H1 (cell line): ENCODE data around the gene MPDZ. TPM values are rescaled to one million over a fixed set of nuclear protein-coding genes. Genes with fewer than 3 reads are reported as not detected.

Experiments used
- CTCF ChIA-PET: fragments of 300-600 bp; sonication (Branson Sonifier 250); formaldehyde crosslinking; loops from one replicate; lab custom pipeline; 2021; ENCODE audit not compliant: partially characterized antibody; lab: Charles Lee
- POLR2A ChIA-PET: fragments of 300-600 bp; sonication (Branson Sonifier 250); formaldehyde crosslinking; loops from one replicate; lab custom pipeline; 2021; ENCODE audit warnings: inconsistent platforms; ENCODE audit not compliant: partially characterized antibody; lab: Charles Lee
- DNase-seq, 2 experiments: peaks; one replicate each; pipeline versions ENCODE4 v3.0.0 to v3.0.0-alpha.2; 2010 to 2022; ENCODE audit warnings: low spot score in 2 of 2, low read depth in 1 of 2, mixed read lengths in 1 of 2
- FAIRE-seq: peaks from 2 replicates; lab custom pipeline; 2011; peaks lifted over from hg19 to GRCh38; lab: Jason Lieb, UNC
- H2AFZ ChIP-seq: 2 replicates; pipeline ENCODE4 v1.8.1; 2012; ENCODE audit warnings: low read length, inconsistent platforms
- H2AK5ac ChIP-seq: 2 replicates; pipeline ENCODE4 v1.6.1; 2013; ENCODE audit warnings: low read depth, low read length
- H2BK120ac ChIP-seq: replicated peaks from 2 replicates; pipeline ENCODE3; 2013; ENCODE audit warnings: low read depth, low read length, inconsistent platforms
- H2BK12ac ChIP-seq: 2 replicates; pipeline ENCODE4 v1.6.1; 2013; ENCODE audit warnings: low read depth, low read length
- H2BK15ac ChIP-seq: 2 replicates; pipeline ENCODE4 v1.6.1; 2013; ENCODE audit warnings: low read length
- H2BK20ac ChIP-seq: 2 replicates; pipeline ENCODE4 v1.6.1; 2013; ENCODE audit warnings: low read length
- H2BK5ac ChIP-seq: 2 replicates; pipeline ENCODE4 v1.6.1; 2013; ENCODE audit warnings: low read depth, low read length
- H3K14ac ChIP-seq: 2 replicates; pipeline ENCODE4 v1.6.1; 2013; ENCODE audit warnings: inconsistent platforms; ENCODE audit not compliant: insufficient read length
- H3K18ac ChIP-seq: 2 replicates; pipeline ENCODE4 v1.6.1; 2013; ENCODE audit warnings: low read length; ENCODE audit errors: extremely low read depth
- H3K23ac ChIP-seq: 2 replicates; pipeline ENCODE4 v1.6.1; 2013; ENCODE audit warnings: inconsistent platforms; ENCODE audit not compliant: insufficient read length
- H3K23me2 ChIP-seq: 2 replicates; pipeline ENCODE4 v1.6.1; 2013; ENCODE audit warnings: low read depth, low read length
- H3K27ac ChIP-seq: 2 replicates; pipeline ENCODE4 v1.6.1; 2011; ENCODE audit warnings: low read depth, low read length, inconsistent platforms
- H3K27me3 ChIP-seq, 4 experiments: replicated peaks in 1 of 4; 1 replicate in 1 of 4; 2 replicates in 3 of 4; pipeline versions ENCODE4 v1.6.1 to v1.8.1; 2011 to 2013; ENCODE audit warnings: low read length in 3 of 4, mild to moderate bottlenecking in 3 of 4, inconsistent platforms in 2 of 4, mixed read lengths in 2 of 4, moderate library complexity in 1 of 4; ENCODE audit not compliant: control insufficient read depth in 3 of 4, insufficient read depth in 3 of 4; ENCODE audit errors: extremely low read depth in 1 of 4
- H3K36me3 ChIP-seq, 4 experiments: 2 replicates each; pipeline versions ENCODE4 v1.6.1 to v1.8.1; 2011 to 2013; ENCODE audit warnings: mild to moderate bottlenecking in 4 of 4, low read length in 3 of 4, moderate library complexity in 2 of 4, control low read depth in 1 of 4, inconsistent platforms in 1 of 4; ENCODE audit not compliant: insufficient read depth in 4 of 4, control insufficient read depth in 2 of 4
- H3K4ac ChIP-seq: replicated peaks from 2 replicates; pipeline ENCODE3; 2013; ENCODE audit warnings: low read length, low read depth, mixed read lengths, inconsistent platforms; ENCODE audit not compliant: insufficient read length
- H3K4me1 ChIP-seq, 4 experiments: replicated peaks in 1 of 4; 1 replicate in 1 of 4; 2 replicates in 3 of 4; pipeline versions ENCODE4 v1.6.1 to v1.8.1; 2011 to 2013; ENCODE audit warnings: low read length in 3 of 4, inconsistent platforms in 2 of 4, mixed read lengths in 1 of 4; ENCODE audit not compliant: insufficient read depth in 4 of 4, control insufficient read depth in 3 of 4
- H3K4me2 ChIP-seq, 2 experiments: 2 replicates each; pipeline versions ENCODE4 v1.6.1 to v1.8.1; 2011 to 2013; ENCODE audit warnings: low read depth in 2 of 2, low read length in 2 of 2, control low read depth in 1 of 2, inconsistent platforms in 1 of 2, mild to moderate bottlenecking in 1 of 2; ENCODE audit not compliant: insufficient read depth in 1 of 2
- H3K4me3 ChIP-seq, 4 experiments: fragments of 200-600, 300-600 bp in 1 of 4; sonication (generic), shearing (Covaris generic), sonication (Bioruptor Twin) in 1 of 4; 2 replicates each; pipeline versions ENCODE4 v1.5.1 to v1.8.1; 2011 to 2016; ENCODE audit warnings: low read length in 4 of 4, low read depth in 3 of 4, control low read depth in 2 of 4, inconsistent platforms in 2 of 4, mild to moderate bottlenecking in 2 of 4, mixed read lengths in 1 of 4, moderate library complexity in 1 of 4; ENCODE audit not compliant: insufficient read depth in 2 of 4; ENCODE audit errors: extremely low read depth in 1 of 4
- H3K56ac ChIP-seq: replicated peaks from 2 replicates; pipeline ENCODE3; 2013; ENCODE audit warnings: low read depth, mild to moderate bottlenecking, mixed read lengths, low read length, inconsistent platforms; ENCODE audit not compliant: insufficient read length
- H3K79me1 ChIP-seq: 2 replicates; pipeline ENCODE4 v1.6.1; 2013; ENCODE audit warnings: low read depth, low read length, control low read depth
- H3K79me2 ChIP-seq, 2 experiments: 2 replicates each; pipeline versions ENCODE4 v1.6.1 to v1.8.1; 2012 to 2013; ENCODE audit warnings: low read length in 2 of 2, mild to moderate bottlenecking in 2 of 2, inconsistent platforms in 1 of 2; ENCODE audit not compliant: insufficient read depth in 2 of 2, control insufficient read depth in 1 of 2
- H3K9ac ChIP-seq, 4 experiments: replicated peaks in 1 of 4; 1 replicate in 1 of 4; 2 replicates in 3 of 4; pipeline versions ENCODE4 v1.6.1 to v1.8.1; 2011 to 2013; ENCODE audit warnings: low read depth in 3 of 4, low read length in 3 of 4, control low read depth in 2 of 4, mild to moderate bottlenecking in 2 of 4, moderate library complexity in 2 of 4, inconsistent platforms in 1 of 4; ENCODE audit errors: extremely low read depth in 1 of 4
- H3K9me3 ChIP-seq, 2 experiments: 2 replicates each; pipeline versions ENCODE4 v1.6.1 to v1.8.1; 2012 to 2013; ENCODE audit warnings: mild to moderate bottlenecking in 2 of 2, moderate library complexity in 2 of 2, control low read depth in 1 of 2, inconsistent platforms in 1 of 2, low read depth in 1 of 2, low read length in 1 of 2, mixed read lengths in 1 of 2; ENCODE audit not compliant: insufficient read depth in 2 of 2
- H4K20me1 ChIP-seq, 2 experiments: replicated peaks in 1 of 2; 2 replicates each; pipeline versions ENCODE3 to v1.8.1; 2011 to 2013; ENCODE audit warnings: inconsistent platforms in 2 of 2, low read length in 2 of 2, mild to moderate bottlenecking in 1 of 2; ENCODE audit not compliant: insufficient read depth in 2 of 2, control insufficient read depth in 1 of 2
- H4K5ac ChIP-seq: 2 replicates; pipeline ENCODE4 v1.6.1; 2013; ENCODE audit warnings: low read length, low read depth, mixed read lengths, inconsistent platforms; ENCODE audit not compliant: insufficient read length
- H4K8ac ChIP-seq: 2 replicates; pipeline ENCODE4 v1.8.0; 2013; ENCODE audit warnings: mild to moderate bottlenecking, moderate library complexity, low read length, inconsistent platforms; ENCODE audit not compliant: insufficient read depth; ENCODE audit errors: extremely low read depth
- H4K91ac ChIP-seq: replicated peaks from 2 replicates; pipeline ENCODE3; 2013; ENCODE audit warnings: low read length, mixed read lengths, inconsistent platforms; ENCODE audit not compliant: insufficient read length
- CBX8 ChIP-seq: fragments of 300-800, 300-1000 bp; sonication (generic); IDR thresholded peaks from 2 replicates; pipeline ENCODE4 v1.7.1; 2016; ENCODE audit warnings: low read depth, low read length, borderline replicate concordance
- CTBP2 ChIP-seq: IDR thresholded peaks from 2 replicates; pipeline ENCODE4 v1.7.0; 2011; ENCODE audit warnings: borderline replicate concordance, mild to moderate bottlenecking, moderate library complexity, mixed read lengths, low read length; ENCODE audit not compliant: insufficient read depth, insufficient read length
- E2F6 ChIP-seq: IDR thresholded peaks from 2 replicates; pipeline ENCODE4 v1.6.1; 2012; ENCODE audit warnings: inconsistent platforms
- HDAC2 ChIP-seq, 2 experiments: fragments of 300-600 bp in 1 of 2; sonication (generic) in 1 of 2; IDR thresholded peaks; 2 replicates each; pipeline ENCODE4 v1.6.1; 2011 to 2012; ENCODE audit warnings: low read depth in 2 of 2, low read length in 2 of 2, mild to moderate bottlenecking in 2 of 2, moderate library complexity in 2 of 2, borderline replicate concordance in 1 of 2, inconsistent platforms in 1 of 2
- NANOG ChIP-seq: IDR thresholded peaks from 2 replicates; pipeline ENCODE4 v1.6.1; 2011; ENCODE audit warnings: low read length, low read depth, mild to moderate bottlenecking, inconsistent platforms; ENCODE audit not compliant: insufficient read depth, poor library complexity, severe bottlenecking
- NRF1 ChIP-seq: IDR thresholded peaks from 2 replicates; pipeline ENCODE4 v1.6.1; 2011; ENCODE audit warnings: mild to moderate bottlenecking, low read depth, low read length, improper control_type of control experiment
- POLR2A ChIP-seq, 2 experiments: IDR thresholded peaks; 1 replicate in 1 of 2; 2 replicates in 1 of 2; pipeline ENCODE4 v1.6.1; 2011; ENCODE audit warnings: low read depth in 2 of 2, low read length in 2 of 2, mild to moderate bottlenecking in 2 of 2; ENCODE audit errors: control extremely low read depth in 1 of 2
- RXRA ChIP-seq: IDR thresholded peaks from 2 replicates; pipeline ENCODE4 v1.6.1; 2011; ENCODE audit warnings: low read depth, mild to moderate bottlenecking, low read length, moderate library complexity; ENCODE audit not compliant: insufficient read depth
- SIRT6 ChIP-seq: IDR thresholded peaks from one replicate; pipeline ENCODE4 v1.7.1; 2012; ENCODE audit warnings: low read length, inconsistent platforms
- SIX5 ChIP-seq: IDR thresholded peaks from 2 replicates; pipeline ENCODE4 v1.6.1; 2011; ENCODE audit warnings: mild to moderate bottlenecking, low read depth, low read length
- TAF7 ChIP-seq: optimal IDR thresholded peaks from 2 replicates; pipeline ENCODE3; 2011; ENCODE audit warnings: low read depth, mild to moderate bottlenecking, inconsistent platforms, low read length, moderate library complexity, borderline replicate concordance
- TCF12 ChIP-seq: IDR thresholded peaks from 2 replicates; pipeline ENCODE4 v1.6.1; 2011; ENCODE audit warnings: low read depth, mild to moderate bottlenecking, low read length
- TEAD4 ChIP-seq: IDR thresholded peaks from 2 replicates; pipeline ENCODE4 v1.6.1; 2012; ENCODE audit warnings: low read depth, low read length, inconsistent platforms, mixed read lengths
- WGBS, 2 experiments: shearing (Covaris generic) in 1 of 2; methylation state at CpG; one replicate each; pipeline versions ENCODE4 v1.1.6 to v1.1.7; 2013 to 2015; ENCODE audit warnings: low lambda C conversion rate in 2 of 2, mixed read lengths in 2 of 2, inconsistent platforms in 1 of 2, low coverage in 1 of 2, missing lambda C conversion rate in 1 of 2; ENCODE audit not compliant: insufficient replicate concordance in 2 of 2, insufficient coverage in 1 of 2, insufficient read length in 1 of 2; ENCODE audit errors: extremely low coverage in 1 of 2, missing lambda C conversion rate in 1 of 2; 5-methylcytosine and 5-hydroxymethylcytosine counted together
- polyA plus RNA-seq, 7 experiments: library from polyadenylated mRNA; depleted of rRNA in 3 of 7; stranded (reverse) in 5 of 7; unstranded in 2 of 7; fragments of >200 nt in 5 of 7; fragments of 200-250 nt in 2 of 7; gene quantifications; 1 replicate in 5 of 7; 2 replicates in 1 of 7; 4 replicates in 1 of 7; pipeline versions ENCODE4 v1.2.1 to v1.2.3, GENCODE V29; 2011 to 2013; ENCODE audit warnings: missing spikeins in 2 of 7, mixed read lengths in 2 of 7
- total RNA-seq: library from RNA; stranded (reverse); fragmentation: NEBNext Ultra II Directional; extraction: Animal tissue kit (Norgen Biotek cat#: 25700); gene quantifications from 2 replicates; pipeline ENCODE4 v1.2.1, GENCODE V29; 2021

The MPDZ gene
- total and polyA plus RNA-seq, 2 of the 8 experiments (the other 6 are each of a cell fraction or from before 2014, with no cell fraction given), result 14.6 to 39.4 TPM

GRCh38 chr9:13131416-13131815 is 148.1 kb downstream of the MPDZ start:
- no peak overlapping the region for H2AFZ ChIP-seq
- DNase-seq, result no peak
- H3K23me2 ChIP-seq, result no peaks in the 10 kb centered on the region; the same call in 1 of the 2 replicates
- 93% methylated on average over 6 of the region's 6 CpGs; no CpG with 5 or more reads in 1 of the 2 experiments for WGBS, 2 experiments
- no peak overlapping the region for H3K9ac ChIP-seq
- peaks cover 0 to 2% (median 0%) of the 10 kb centered on the region in 4 experiments; a peak in 1 of 7 replicates for H3K4me1 ChIP-seq
- H3K27me3 ChIP-seq, result no peaks in the 10 kb centered on the region
- H4K5ac ChIP-seq, result no peak overlapping the region
- no peak overlapping the region for H3K4ac ChIP-seq
- ChIA-PET POLR2A (no interaction called here), CTCF (interaction anchor here (1.5 kb wide), 1 partner anchor 9 kb away, joined by 3 read pairs; no protein-coding TSS in a partner anchor)
- FAIRE-seq, result no peak
- H3K14ac ChIP-seq, result no peak overlapping the region
- H2BK20ac ChIP-seq, result no peak overlapping the region
- H3K4me3 ChIP-seq, result no peak overlapping the region
- H2BK5ac ChIP-seq, result no peak overlapping the region
- no peak overlapping the region for H2BK120ac ChIP-seq
- no peak overlapping the region for H2AK5ac ChIP-seq
- no peak overlapping the region for H2BK12ac ChIP-seq
- no peak overlapping the region for H3K56ac ChIP-seq
- no peaks in the 10 kb centered on the region for H3K79me1 ChIP-seq
- no peaks in the 10 kb centered on the region for H3K9me3 ChIP-seq
- no peak overlapping the region for H2BK15ac ChIP-seq
- no peak overlapping the region for H3K27ac ChIP-seq
- H4K20me1 ChIP-seq, result no peaks in the 10 kb centered on the region
- H3K4me2 ChIP-seq, result no peak overlapping the region
- H4K91ac ChIP-seq, result no peak overlapping the region
- H3K36me3 ChIP-seq, result peaks cover 9 to 33% (median 11%) of the 10 kb centered on the region in 4 experiments; a peak in 6 of 8 replicates
- H4K8ac ChIP-seq, result no peak overlapping the region
- H3K18ac ChIP-seq, result no peak overlapping the region
- TF ChIP-seq TCF12 (no peak), NANOG (no peak), SIX5 (no peak), POLR2A (IDR thresholded peaks at IDR 0.05; ENCODE audit: control extremely low read depth in 1 of 2, low read depth in 2 of 2, low read length in 2 of 2) (no peak), SIRT6 (no peak), CTBP2 (no peak), CBX8 (no peak), HDAC2 (IDR thresholded peaks at IDR 0.05; ENCODE audit: borderline replicate concordance in 1 of 2, low read depth in 2 of 2, low read length in 2 of 2) (no peak), E2F6 (no peak), TAF7 (no peak), NRF1 (no peak), TEAD4 (no peak), RXRA (no peak)
- no peak overlapping the region for H3K23ac ChIP-seq
- no peaks in the 10 kb centered on the region for H3K79me2 ChIP-seq
